ENCODE measurements around the gene STX8.

DNA sequence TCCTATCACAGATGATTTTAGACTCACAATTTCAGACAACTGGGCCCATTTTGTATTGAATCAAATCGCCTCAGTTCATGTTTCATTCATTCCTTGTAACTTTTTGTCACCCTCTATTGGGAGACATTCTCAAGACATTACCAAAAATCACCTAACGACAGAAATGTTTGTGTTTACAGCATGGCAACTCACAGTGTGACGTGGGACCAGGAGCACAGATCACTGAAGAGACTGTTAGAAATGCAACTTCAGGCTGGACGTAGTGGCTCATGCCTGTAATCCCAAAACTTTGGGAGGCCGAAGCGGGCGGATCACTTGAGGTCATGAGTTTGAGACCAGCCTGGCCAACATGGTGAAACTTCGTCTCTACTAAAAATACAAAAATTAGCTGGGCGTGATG lies 304.7 kb downstream of the STX8 start:
- TF ChIP-seq, protein P1, sequence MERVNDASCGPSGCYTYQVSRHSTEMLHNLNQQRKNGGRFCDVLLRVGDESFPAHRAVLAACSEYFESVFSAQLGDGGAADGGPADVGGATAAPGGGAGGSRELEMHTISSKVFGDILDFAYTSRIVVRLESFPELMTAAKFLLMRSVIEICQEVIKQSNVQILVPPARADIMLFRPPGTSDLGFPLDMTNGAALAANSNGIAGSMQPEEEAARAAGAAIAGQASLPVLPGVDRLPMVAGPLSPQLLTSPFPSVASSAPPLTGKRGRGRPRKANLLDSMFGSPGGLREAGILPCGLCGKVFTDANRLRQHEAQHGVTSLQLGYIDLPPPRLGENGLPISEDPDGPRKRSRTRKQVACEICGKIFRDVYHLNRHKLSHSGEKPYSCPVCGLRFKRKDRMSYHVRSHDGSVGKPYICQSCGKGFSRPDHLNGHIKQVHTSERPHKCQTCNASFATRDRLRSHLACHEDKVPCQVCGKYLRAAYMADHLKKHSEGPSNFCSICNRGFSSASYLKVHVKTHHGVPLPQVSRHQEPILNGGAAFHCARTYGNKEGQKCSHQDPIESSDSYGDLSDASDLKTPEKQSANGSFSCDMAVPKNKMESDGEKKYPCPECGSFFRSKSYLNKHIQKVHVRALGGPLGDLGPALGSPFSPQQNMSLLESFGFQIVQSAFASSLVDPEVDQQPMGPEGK (CRISPR knock-in tag; IDR thresholded peaks at IDR 0.05; ENCODE audit: borderline replicate concordance) = no peak
- no peak for TF ChIP-seq ARNTL (CRISPR knock-in tag; IDR thresholded peaks at IDR 0.05; ENCODE audit: borderline replicate concordance, low read depth)
- no peak for TF ChIP-seq ESRRG (CRISPR knock-in tag; IDR thresholded peaks at IDR 0.05)
- TF ChIP-seq, protein P2, sequence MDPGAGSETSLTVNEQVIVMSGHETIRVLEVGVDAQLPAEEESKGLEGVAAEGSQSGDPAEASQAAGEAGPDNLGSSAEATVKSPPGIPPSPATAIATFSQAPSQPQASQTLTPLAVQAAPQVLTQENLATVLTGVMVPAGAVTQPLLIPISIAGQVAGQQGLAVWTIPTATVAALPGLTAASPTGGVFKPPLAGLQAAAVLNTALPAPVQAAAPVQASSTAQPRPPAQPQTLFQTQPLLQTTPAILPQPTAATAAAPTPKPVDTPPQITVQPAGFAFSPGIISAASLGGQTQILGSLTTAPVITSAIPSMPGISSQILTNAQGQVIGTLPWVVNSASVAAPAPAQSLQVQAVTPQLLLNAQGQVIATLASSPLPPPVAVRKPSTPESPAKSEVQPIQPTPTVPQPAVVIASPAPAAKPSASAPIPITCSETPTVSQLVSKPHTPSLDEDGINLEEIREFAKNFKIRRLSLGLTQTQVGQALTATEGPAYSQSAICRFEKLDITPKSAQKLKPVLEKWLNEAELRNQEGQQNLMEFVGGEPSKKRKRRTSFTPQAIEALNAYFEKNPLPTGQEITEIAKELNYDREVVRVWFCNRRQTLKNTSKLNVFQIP (CRISPR knock-in tag; IDR thresholded peaks at IDR 0.05; ENCODE audit: borderline replicate concordance, low read depth) = no peak
- no peak for TF ChIP-seq OSR1 (CRISPR knock-in tag; IDR thresholded peaks at IDR 0.05)
- TF ChIP-seq, protein P3, sequence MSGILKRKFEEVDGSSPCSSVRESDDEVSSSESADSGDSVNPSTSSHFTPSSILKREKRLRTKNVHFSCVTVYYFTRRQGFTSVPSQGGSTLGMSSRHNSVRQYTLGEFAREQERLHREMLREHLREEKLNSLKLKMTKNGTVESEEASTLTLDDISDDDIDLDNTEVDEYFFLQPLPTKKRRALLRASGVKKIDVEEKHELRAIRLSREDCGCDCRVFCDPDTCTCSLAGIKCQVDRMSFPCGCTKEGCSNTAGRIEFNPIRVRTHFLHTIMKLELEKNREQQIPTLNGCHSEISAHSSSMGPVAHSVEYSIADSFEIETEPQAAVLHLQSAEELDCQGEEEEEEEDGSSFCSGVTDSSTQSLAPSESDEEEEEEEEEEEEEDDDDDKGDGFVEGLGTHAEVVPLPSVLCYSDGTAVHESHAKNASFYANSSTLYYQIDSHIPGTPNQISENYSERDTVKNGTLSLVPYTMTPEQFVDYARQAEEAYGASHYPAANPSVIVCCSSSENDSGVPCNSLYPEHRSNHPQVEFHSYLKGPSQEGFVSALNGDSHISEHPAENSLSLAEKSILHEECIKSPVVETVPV (CRISPR knock-in tag; IDR thresholded peaks at IDR 0.05) = no peak
- no peak for TF ChIP-seq BACH2 (CRISPR knock-in tag; IDR thresholded peaks at IDR 0.05; ENCODE audit: borderline replicate concordance)
- TF ChIP-seq, protein P4, sequence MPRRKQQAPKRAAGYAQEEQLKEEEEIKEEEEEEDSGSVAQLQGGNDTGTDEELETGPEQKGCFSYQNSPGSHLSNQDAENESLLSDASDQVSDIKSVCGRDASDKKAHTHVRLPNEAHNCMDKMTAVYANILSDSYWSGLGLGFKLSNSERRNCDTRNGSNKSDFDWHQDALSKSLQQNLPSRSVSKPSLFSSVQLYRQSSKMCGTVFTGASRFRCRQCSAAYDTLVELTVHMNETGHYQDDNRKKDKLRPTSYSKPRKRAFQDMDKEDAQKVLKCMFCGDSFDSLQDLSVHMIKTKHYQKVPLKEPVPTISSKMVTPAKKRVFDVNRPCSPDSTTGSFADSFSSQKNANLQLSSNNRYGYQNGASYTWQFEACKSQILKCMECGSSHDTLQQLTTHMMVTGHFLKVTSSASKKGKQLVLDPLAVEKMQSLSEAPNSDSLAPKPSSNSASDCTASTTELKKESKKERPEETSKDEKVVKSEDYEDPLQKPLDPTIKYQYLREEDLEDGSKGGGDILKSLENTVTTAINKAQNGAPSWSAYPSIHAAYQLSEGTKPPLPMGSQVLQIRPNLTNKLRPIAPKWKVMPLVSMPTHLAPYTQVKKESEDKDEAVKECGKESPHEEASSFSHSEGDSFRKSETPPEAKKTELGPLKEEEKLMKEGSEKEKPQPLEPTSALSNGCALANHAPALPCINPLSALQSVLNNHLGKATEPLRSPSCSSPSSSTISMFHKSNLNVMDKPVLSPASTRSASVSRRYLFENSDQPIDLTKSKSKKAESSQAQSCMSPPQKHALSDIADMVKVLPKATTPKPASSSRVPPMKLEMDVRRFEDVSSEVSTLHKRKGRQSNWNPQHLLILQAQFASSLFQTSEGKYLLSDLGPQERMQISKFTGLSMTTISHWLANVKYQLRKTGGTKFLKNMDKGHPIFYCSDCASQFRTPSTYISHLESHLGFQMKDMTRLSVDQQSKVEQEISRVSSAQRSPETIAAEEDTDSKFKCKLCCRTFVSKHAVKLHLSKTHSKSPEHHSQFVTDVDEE (CRISPR knock-in tag; IDR thresholded peaks at IDR 0.05) = no peak
- TF ChIP-seq ZFP30 (CRISPR knock-in tag; IDR thresholded peaks at IDR 0.05) = no peak
